HepG2 (cell line): Measurements from ENCODE around the gene ANLN. TPM values are rescaled to one million over a fixed set of nuclear protein-coding genes. Genes with fewer than 3 reads are reported as not detected.

Experiments used
- ARHGAP35 ChIP-seq: sonication (generic); formaldehyde crosslinking; IDR thresholded peaks from 2 replicates; pipeline ENCODE4 v1.9.0; 2022; ENCODE audit warnings: mild to moderate bottlenecking, inconsistent platforms, moderate library complexity, missing genetic modification reagents, borderline replicate concordance
- ARNTL ChIP-seq: sonication (generic); formaldehyde crosslinking; IDR thresholded peaks from 2 replicates; pipeline ENCODE4 v1.4.0; 2020; ENCODE audit warnings: mild to moderate bottlenecking, missing genetic modification reagents
- CENPT ChIP-seq: sonication (generic); formaldehyde crosslinking; IDR thresholded peaks from 2 replicates; pipeline ENCODE4 v1.8.0; 2022; ENCODE audit warnings: low read depth, mild to moderate bottlenecking, moderate library complexity, missing genetic modification reagents
- HNRNPH1 ChIP-seq: fragments of 200-400 bp; formaldehyde crosslinking; optimal IDR thresholded peaks from 2 replicates; pipeline ENCODE3; 2017; ENCODE audit warnings: mild to moderate bottlenecking, low read depth, low read length
- KLF11 ChIP-seq: IDR thresholded peaks from 2 replicates; pipeline ENCODE4 v1.6.1; 2016; ENCODE audit warnings: missing compliant biosample characterization
- MTF1 ChIP-seq: sonication (generic); formaldehyde crosslinking; IDR thresholded peaks from 2 replicates; pipeline ENCODE4 v1.5.0; 2020; ENCODE audit warnings: missing genetic modification reagents
- MZF1 ChIP-seq: sonication (generic); formaldehyde crosslinking; IDR thresholded peaks from 2 replicates; pipeline ENCODE4 v1.8.1; 2023; ENCODE audit warnings: mild to moderate bottlenecking, missing genetic modification reagents, borderline replicate concordance
- RNF2 ChIP-seq: fragments of 450-650 bp; conservative IDR thresholded peaks from 2 replicates; pipeline ENCODE4 v1.6.1; 2016; ENCODE audit warnings: low read depth
- TAF1 ChIP-seq: sonication (generic); formaldehyde crosslinking; IDR thresholded peaks from 2 replicates; pipeline ENCODE4 v1.4.0; 2020; ENCODE audit warnings: missing genetic modification reagents
- ZNF296 ChIP-seq: sonication (generic); formaldehyde crosslinking; conservative IDR thresholded peaks from 2 replicates; pipeline ENCODE4 v1.5.0; 2020; ENCODE audit warnings: mild to moderate bottlenecking, missing genetic modification reagents
- ZNF33A ChIP-seq: sonication (generic); formaldehyde crosslinking; IDR thresholded peaks from 2 replicates; pipeline ENCODE4 v1.5.1; 2020; ENCODE audit warnings: missing genetic modification reagents, mild to moderate bottlenecking, moderate library complexity, borderline replicate concordance
- ZNF557 ChIP-seq: sonication (generic); formaldehyde crosslinking; IDR thresholded peaks from 2 replicates; pipeline ENCODE4 v1.4.0; 2020; ENCODE audit warnings: missing genetic modification reagents
- polyA plus RNA-seq, 8 experiments: library from polyadenylated mRNA; depleted of rRNA in 3 of 8; stranded (reverse) in 7 of 8; unstranded in 1 of 8; fragments of >200 nt; fragmentation: Illumina TruSeq in 4 of 8; extraction: Trizol in 4 of 8; gene quantifications; 2 replicates each; pipeline versions ENCODE4 v1.2.1 to v1.2.3, GENCODE V29; 2011 to 2016; ENCODE audit warnings: low read depth in 4 of 8, missing spikeins in 1 of 8, mixed read lengths in 1 of 8; ENCODE audit not compliant: insufficient read depth in 1 of 8
- total RNA-seq, 5 experiments: library from RNA; depleted of rRNA; stranded (reverse); fragments of >200 nt; fragmentation: Illumina TruSeq; extraction: Trizol; gene quantifications; 2 replicates each; pipeline ENCODE4 v1.2.3, GENCODE V29; 2016; ENCODE audit warnings: low read depth in 1 of 5
- TF ChIP-seq, protein P1 (sequence below): sonication (generic); formaldehyde crosslinking; IDR thresholded peaks from 2 replicates; pipeline ENCODE4 v1.8.0; 2022; ENCODE audit warnings: mild to moderate bottlenecking, missing genetic modification reagents; ENCODE audit not compliant: insufficient replicate concordance
- TF ChIP-seq, protein P2 (sequence below): sonication (generic); formaldehyde crosslinking; IDR thresholded peaks from 2 replicates; pipeline ENCODE4 v1.5.0; 2020; ENCODE audit warnings: mild to moderate bottlenecking, missing genetic modification reagents, borderline replicate concordance
- TF ChIP-seq, protein P3 (sequence below): sonication (generic); formaldehyde crosslinking; IDR thresholded peaks from 2 replicates; pipeline ENCODE4 v1.5.0; 2020; ENCODE audit warnings: missing genetic modification reagents, mild to moderate bottlenecking, borderline replicate concordance
- TF ChIP-seq, protein P4 (sequence below): sonication (generic); formaldehyde crosslinking; IDR thresholded peaks from 2 replicates; pipeline ENCODE4 v1.8.0; 2022; ENCODE audit warnings: mild to moderate bottlenecking, missing genetic modification reagents, moderate library complexity
- TF ChIP-seq, protein P5 (sequence below): sonication (generic); formaldehyde crosslinking; conservative IDR thresholded peaks from 2 replicates; pipeline ENCODE4 v1.4.0; 2020; ENCODE audit warnings: missing genetic modification reagents

The ANLN gene
- total and polyA plus RNA-seq, 2 of the 13 experiments (the other 11 are each of a cell fraction or from before 2014, with no cell fraction given), result 20.0 to 72.0 TPM

DNA sequence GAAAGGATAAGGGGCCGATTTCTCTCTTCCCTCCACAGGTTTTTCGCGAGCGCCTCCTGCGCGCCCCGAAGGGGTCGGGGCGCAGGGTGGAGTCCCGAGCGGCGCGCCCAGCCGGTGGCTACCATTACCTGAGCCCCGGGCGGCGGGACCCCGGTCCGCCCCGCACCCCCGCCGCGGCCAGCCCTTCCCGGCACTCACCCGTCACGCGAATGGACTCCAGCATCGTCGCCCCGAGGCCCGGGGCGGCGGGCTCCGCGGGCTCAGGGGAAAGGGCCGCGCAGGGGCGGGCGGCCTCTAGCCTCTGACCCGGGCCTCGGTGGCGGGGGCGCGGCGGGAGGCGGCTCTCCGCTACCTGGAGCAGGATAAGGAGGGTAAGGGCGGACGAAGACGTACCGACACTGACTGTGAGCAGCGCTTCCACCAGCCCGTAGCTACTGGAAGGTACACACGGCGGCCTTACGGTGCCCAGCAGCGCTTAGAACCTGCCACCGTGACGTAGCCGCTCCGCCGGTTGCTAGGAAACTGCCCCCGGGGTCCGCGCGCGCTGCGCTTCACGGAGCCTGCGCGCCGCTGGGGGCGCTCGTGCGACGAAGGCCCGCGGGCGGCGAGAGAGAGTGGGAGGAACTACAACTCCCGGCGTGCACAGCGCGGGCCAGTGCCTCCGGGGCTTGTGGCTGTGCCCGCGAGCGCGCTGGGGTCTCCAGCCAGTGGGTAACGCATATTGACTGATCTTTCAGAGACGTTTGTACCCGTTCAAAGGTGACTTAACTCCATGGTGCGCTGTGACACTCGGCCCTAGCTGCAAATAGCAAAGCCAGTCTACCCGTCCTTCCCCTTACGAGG is 22.7 kb upstream of the ANLN start (continued):
- TF ChIP-seq, protein P1, sequence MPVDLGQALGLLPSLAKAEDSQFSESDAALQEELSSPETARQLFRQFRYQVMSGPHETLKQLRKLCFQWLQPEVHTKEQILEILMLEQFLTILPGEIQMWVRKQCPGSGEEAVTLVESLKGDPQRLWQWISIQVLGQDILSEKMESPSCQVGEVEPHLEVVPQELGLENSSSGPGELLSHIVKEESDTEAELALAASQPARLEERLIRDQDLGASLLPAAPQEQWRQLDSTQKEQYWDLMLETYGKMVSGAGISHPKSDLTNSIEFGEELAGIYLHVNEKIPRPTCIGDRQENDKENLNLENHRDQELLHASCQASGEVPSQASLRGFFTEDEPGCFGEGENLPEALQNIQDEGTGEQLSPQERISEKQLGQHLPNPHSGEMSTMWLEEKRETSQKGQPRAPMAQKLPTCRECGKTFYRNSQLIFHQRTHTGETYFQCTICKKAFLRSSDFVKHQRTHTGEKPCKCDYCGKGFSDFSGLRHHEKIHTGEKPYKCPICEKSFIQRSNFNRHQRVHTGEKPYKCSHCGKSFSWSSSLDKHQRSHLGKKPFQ (CRISPR knock-in tag), result peak; percentile 31
- TF ChIP-seq KLF11, result no peak
- TF ChIP-seq ZNF296, result no peak
- TF ChIP-seq MZF1 (CRISPR knock-in tag), result no peak
- TF ChIP-seq, protein P2, sequence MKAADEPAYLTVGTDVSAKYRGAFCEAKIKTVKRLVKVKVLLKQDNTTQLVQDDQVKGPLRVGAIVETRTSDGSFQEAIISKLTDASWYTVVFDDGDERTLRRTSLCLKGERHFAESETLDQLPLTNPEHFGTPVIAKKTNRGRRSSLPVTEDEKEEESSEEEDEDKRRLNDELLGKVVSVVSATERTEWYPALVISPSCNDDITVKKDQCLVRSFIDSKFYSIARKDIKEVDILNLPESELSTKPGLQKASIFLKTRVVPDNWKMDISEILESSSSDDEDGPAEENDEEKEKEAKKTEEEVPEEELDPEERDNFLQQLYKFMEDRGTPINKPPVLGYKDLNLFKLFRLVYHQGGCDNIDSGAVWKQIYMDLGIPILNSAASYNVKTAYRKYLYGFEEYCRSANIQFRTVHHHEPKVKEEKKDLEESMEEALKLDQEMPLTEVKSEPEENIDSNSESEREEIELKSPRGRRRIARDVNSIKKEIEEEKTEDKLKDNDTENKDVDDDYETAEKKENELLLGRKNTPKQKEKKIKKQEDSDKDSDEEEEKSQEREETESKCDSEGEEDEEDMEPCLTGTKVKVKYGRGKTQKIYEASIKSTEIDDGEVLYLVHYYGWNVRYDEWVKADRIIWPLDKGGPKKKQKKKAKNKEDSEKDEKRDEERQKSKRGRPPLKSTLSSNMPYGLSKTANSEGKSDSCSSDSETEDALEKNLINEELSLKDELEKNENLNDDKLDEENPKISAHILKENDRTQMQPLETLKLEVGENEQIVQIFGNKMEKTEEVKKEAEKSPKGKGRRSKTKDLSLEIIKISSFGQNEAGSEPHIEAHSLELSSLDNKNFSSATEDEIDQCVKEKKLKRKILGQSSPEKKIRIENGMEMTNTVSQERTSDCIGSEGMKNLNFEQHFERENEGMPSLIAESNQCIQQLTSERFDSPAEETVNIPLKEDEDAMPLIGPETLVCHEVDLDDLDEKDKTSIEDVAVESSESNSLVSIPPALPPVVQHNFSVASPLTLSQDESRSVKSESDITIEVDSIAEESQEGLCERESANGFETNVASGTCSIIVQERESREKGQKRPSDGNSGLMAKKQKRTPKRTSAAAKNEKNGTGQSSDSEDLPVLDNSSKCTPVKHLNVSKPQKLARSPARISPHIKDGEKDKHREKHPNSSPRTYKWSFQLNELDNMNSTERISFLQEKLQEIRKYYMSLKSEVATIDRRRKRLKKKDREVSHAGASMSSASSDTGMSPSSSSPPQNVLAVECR (CRISPR knock-in tag), result peak; percentile 94
- TF ChIP-seq CENPT, result no peak
- TF ChIP-seq ZNF33A (CRISPR knock-in tag), result no peak
- peak; percentile 27; the same call in 1 of the 2 replicates for TF ChIP-seq TAF1 (CRISPR knock-in tag)
- TF ChIP-seq HNRNPH1, result no peak
- no peak for TF ChIP-seq ZNF557 (CRISPR knock-in tag)
- TF ChIP-seq, protein P3, sequence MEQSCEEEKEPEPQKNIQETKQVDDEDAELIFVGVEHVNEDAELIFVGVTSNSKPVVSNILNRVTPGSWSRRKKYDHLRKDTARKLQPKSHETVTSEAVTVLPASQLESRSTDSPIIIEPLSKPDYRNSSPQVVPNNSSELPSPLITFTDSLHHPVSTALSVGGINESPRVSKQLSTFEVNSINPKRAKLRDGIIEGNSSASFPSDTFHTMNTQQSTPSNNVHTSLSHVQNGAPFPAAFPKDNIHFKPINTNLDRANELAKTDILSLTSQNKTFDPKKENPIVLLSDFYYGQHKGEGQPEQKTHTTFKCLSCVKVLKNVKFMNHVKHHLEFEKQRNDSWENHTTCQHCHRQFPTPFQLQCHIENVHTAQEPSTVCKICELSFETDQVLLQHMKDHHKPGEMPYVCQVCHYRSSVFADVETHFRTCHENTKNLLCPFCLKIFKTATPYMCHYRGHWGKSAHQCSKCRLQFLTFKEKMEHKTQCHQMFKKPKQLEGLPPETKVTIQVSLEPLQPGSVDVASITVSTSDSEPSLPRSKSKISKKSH, result no peak
- peak; percentile 25; the same call in 1 of the 2 replicates for TF ChIP-seq ARHGAP35 (CRISPR knock-in tag)
- TF ChIP-seq, protein P4, sequence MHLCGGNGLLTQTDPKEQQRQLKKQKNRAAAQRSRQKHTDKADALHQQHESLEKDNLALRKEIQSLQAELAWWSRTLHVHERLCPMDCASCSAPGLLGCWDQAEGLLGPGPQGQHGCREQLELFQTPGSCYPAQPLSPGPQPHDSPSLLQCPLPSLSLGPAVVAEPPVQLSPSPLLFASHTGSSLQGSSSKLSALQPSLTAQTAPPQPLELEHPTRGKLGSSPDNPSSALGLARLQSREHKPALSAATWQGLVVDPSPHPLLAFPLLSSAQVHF (CRISPR knock-in tag), result no peak
- TF ChIP-seq, protein P5, sequence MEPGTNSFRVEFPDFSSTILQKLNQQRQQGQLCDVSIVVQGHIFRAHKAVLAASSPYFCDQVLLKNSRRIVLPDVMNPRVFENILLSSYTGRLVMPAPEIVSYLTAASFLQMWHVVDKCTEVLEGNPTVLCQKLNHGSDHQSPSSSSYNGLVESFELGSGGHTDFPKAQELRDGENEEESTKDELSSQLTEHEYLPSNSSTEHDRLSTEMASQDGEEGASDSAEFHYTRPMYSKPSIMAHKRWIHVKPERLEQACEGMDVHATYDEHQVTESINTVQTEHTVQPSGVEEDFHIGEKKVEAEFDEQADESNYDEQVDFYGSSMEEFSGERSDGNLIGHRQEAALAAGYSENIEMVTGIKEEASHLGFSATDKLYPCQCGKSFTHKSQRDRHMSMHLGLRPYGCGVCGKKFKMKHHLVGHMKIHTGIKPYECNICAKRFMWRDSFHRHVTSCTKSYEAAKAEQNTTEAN (CRISPR knock-in tag), result no peak
- no peak for TF ChIP-seq RNF2
- TF ChIP-seq MTF1 (CRISPR knock-in tag), result no peak
- peak; percentile 48; the same call in 1 of the 2 replicates for TF ChIP-seq ARNTL (CRISPR knock-in tag)
